NCI-H2107 treated with DMSO at 0.1 percent for 48 hours (cell line): ENCODE data around the gene EPHB1.
"Not testable (repeated sequence)": the region's sequence is repeated elsewhere in the genome, so short reads cannot be mapped to it uniquely, and the experiment has no call there.

Experiments
- DNase-seq: peaks from one replicate; lab custom pipeline; 2025; ENCODE audit not compliant: unreplicated experiment; lab: John Stamatoyannopoulos, UW

Gene EPHB1

GRCh38 chr3:134991472-134992010 lies 196.5 kb downstream of the EPHB1 start:
- DNase-seq = peak; percentile 19

- DNase-seq = no peak
These were observed 197.1 kb downstream of the EPHB1 start for GRCh38 chr3:134992180-134992579.

GRCh38 chr3:134992586-134992985 lies 197.5 kb downstream of the EPHB1 start:
- DNase-seq = no peak

GRCh38 chr3:134993011-134993410 lies 198.0 kb downstream of the EPHB1 start:
- DNase-seq = no peak

DNA sequence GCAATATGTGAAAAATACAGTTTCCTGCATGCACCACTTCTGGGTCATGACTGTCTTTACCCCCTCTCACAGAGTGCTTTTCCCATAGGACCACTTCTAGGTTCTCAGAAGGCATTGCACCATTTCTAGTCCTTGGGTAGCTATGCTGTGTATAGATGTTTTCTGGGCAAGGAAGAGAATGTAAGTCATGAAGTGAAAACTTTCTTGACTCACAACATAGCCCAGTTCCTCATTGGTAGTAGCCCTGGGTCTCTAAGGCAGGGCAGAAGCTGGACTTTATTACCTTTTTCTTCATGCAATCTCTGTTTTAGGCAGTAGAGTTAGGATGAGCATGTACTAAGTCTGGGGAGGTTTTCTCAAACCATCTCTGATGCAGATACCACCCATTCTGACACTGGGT lies 203.1 kb downstream of the EPHB1 start:
- DNase-seq = no peak

DNA sequence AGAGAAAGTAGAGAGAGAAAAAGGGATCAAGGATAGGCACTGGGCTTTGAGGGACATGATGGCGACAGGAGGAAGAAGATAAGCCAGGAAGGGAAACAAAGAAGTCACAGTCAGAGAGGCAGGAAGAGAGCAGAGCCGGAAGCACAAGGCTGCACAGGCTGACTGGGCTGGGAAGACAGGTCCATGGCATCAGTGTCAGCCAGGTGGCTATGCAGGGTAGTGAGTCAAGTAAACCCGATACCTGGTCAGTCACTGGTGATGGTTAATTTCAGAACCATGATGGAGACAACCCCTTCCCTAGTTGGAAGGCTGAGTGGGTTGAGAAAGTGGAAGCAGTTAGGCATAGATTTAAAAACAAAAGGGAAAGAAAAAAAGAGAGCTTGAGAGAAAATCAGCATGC lies 203.8 kb downstream of the EPHB1 start:
- DNase-seq = no peak

DNA sequence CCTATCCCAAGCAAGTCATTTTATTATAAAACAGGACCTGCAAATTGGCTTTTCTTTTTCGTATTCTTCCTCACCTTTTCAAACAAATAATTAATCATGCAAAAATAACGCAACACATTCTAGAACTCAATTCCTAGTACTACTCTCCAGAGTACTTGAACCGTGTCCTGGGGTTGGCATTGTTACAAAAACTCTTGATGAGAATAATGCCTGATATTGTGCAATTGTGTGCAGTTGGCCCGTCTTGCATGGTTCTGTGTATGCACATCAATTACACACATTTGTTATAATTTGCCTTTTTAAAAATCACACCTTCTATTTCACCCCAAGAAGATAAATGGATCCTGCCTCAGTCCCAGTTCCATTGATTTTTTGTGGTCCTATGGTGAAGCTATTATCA lies 205.4 kb downstream of the EPHB1 start:
- peak; percentile 69 for DNase-seq

- DNase-seq = not testable (repeated sequence)
These were observed 210.6 kb downstream of the EPHB1 start for GRCh38 chr3:135005616-135006015.

- DNase-seq = no peak
These were observed 212.5 kb downstream of the EPHB1 start for GRCh38 chr3:135007607-135008006.

DNA sequence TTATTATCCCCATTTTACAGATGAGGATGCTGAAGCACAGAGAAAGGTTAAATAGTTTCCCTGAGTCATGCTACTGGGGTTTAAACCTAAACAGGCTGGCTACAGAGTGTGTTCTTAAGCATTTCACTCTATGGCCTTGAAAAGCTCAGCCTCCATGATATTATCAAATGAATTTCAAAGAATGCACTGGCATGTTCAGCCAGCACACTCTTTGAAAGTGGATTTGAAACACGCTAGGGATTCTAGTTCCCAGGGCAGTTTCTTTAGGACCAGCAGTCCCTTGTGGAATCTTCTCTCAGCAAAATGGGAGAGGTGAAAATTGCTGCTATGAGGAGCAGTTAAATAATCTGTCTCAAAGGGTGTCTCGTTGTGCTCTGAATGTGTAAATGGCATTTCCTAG lies 213.3 kb downstream of the EPHB1 start:
- no peak for DNase-seq

GRCh38 chr3:135009014-135009413 lies 214.0 kb downstream of the EPHB1 start:
- no peak for DNase-seq

DNA sequence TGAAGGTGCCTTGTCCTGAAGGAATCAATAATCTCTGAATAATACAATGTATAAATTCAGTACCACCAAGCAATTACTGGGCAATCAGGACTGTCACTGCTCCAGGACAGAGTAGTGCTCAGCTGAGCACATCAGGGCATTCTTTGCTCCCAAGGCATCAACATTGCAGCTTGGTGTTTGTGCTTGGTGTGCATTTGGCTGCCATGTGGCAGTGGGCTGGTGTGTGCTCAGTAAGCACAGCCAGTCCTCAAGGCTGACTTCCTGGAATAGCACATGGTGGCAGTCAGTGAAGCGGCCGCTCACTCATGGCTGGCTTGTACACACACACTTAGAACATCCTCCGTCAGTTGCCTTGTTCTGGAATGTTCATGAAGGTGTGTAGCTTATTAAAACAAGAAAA lies 217.0 kb downstream of the EPHB1 start:
- DNase-seq = no peak

DNA sequence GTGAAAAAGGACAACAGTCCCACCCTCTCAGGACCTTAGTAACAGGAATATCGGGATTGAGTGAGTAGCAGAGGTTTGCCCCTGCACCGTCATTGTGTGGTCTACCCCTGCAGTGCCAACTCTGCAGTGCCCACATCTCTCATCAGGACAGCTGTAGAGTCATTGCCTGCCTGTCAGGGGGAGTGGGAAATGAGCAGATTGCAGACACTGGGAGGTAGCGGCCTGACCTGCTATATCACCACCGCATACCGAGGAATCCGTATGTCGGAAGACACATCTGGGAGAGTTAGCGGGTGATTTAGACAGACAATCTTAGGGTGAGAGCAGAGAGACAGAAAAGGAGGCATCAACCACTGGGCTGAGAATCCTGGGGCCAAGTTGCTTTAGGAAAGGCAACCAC lies 218.1 kb downstream of the EPHB1 start:
- no peak for DNase-seq

- DNase-seq = no peak
These were observed 219.5 kb downstream of the EPHB1 start for GRCh38 chr3:135014566-135014965.

DNA sequence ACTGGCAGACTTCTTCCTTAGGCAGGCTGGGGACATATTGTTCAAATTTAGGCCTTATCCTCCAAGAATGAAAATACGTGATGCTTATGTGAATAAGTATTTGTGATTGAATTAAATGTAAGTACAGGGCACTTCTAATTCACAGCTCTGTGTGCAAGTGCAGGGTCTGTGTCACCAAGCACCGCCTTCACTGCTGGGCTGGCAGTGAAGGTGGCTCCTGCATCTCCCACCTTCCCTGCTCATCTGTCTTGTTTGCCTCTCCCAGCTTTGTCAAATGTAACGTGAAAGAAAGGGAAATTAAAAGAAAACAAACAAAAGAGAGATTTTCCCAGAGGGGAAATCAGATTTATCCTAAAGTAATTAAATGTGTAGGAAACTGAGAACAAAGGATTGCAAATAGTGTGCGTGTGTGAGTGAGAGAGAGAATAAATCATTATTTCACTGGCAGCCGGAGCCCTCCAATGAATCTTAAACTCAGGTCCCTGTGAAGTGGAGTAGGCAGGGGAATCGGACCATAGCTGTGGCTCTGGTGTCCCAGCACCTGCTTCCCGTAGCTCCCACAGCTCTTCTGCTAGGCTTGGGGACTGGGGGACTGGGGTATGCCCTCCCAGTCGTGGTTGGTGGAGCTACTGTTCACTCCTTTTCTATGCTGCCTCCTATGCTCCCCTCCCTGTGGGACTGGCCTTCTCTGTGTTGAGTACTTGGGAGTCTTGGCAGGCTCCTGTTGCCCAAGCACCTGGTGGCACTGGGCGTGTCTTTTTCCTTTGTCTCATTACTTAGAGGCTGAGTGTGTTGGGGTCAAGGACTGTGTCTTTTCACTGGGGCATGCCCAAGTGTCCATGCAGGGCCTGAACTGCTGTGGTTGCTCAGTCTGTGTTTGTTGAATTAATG lies 222.2 kb downstream of the EPHB1 start:
- DNase-seq = peak; percentile 96

DNA sequence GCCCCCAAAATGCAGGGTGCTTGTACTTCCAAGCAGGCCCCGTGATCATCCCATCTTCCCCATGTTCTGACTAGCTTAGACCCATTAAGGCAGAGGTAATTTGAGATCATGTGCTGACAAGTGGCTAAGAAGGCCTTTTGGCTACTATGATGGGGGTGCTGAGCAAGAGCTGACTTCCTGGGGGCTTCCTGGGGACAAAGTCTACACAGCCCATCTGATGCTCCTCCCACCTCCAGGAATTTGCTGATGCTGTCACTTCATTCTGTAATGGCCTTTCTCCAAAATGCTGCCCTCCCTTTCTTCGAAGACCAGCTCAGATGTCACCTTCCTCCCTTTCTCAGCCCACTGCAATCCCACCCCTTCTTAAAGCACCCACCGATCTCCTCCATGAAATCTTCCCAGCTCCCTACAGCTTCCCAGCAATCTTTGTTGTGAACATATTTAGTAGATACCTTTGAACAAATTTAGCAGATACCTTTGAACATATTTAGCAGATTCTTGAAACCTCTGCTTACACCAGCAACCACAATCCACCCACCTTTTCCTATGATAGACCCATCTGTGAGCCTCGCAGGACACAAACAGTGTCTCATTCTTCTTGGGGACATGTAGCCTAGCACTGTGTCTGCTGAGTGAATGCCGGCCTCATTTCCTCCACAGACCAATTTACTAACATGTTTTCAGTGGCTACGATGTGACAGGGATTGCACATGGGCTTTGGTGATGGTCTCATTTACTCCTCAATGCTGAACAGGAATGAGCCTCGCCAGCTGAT lies 223.3 kb downstream of the EPHB1 start:
- DNase-seq = no peak

- DNase-seq = no peak
These were observed 225.1 kb downstream of the EPHB1 start for GRCh38 chr3:135020181-135020580.

- DNase-seq = peak; percentile 46
These were observed 229.1 kb downstream of the EPHB1 start for GRCh38 chr3:135023996-135024658.

DNA sequence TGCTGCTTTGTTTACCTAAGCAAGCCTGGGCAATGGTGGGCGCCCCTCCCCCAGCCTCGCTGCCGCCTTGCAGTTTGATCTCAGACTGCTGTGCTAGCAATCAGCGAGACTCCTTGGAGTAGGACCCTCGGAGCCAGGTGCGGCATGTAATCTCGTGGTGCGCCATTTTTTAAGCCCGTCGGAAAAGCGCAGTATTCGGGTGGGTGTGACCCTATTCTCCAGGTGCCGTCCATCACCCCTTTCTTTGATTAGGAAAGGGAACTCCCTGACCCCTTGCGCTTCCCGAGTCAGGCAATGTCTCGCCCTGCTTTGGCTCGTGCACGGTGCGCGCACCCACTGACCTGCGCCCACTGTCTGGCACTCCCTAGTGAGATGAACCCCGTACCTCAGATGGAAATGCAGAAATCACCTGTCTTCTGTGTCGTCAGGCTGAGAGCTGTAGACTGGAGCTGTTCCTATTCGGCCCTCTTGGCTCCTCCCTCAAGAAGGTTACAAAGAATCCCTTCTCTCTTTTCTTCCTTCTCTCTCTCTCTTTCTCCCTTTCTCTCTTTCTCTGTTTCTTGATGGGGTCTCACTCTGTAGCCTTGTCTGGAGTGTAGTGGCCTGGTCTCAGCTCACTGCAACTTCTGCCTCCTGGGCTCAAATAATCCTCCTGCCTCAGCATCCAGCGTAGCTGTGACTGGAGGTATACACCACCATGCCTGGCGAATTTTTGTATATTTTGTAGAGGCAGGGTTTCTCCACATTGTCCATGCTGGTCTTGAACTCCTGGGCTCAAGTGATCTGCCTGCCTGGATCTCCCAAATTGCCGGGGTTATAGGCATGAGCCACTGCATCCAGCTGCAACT lies 235.9 kb downstream of the EPHB1 start:
- not testable (repeated sequence) for DNase-seq

- no peak for DNase-seq
These were observed 238.7 kb downstream of the EPHB1 start for GRCh38 chr3:135033737-135034136.
